ENCODE measurements around the gene RHPN2. TPM values are rescaled to one million over a fixed set of nuclear protein-coding genes. Genes with fewer than 3 reads are reported as not detected.
A peak's percentile ranks its signal among the peaks of the same experiment; 100 is the strongest.

Gene RHPN2
- total and polyA plus RNA-seq, 2 of the 8 experiments (the other 6 are each of a cell fraction or from before 2014, with no cell fraction given), result 22.8 to 31.1 TPM

DNA sequence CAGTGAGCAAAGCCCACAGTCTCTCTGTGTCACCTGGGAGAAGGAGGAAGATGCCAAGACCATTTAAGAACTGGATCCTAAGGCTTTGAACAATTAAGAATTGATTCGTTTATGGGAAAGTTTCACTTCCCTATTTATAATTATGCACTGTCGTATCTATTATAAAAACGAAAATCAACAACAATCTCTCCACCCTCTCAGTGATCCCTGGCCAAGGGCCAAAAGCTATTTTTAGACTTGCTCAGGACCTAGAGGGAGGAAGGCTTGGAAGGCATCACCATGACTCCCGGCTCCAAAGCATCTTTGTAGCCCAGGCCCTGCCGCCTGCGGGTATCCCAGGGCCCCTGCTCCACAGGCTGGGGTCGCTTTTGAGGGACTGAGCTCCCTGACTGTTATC, 1.3 kb downstream of the RHPN2 start:
- H4K8ac ChIP-seq (ENCODE audit: extremely low read depth, insufficient read depth, low read length), result no peak overlapping the region
- H4K20me1 ChIP-seq (replicated peaks in 1 of 2; ENCODE audit: control insufficient read depth in 1 of 2, insufficient read depth in 2 of 2, low read length in 2 of 2), result peaks cover 3 to 9% of the 10 kb centered on the region in 2 experiments
- peaks cover 8 to 49% of the 10 kb centered on the region in 2 experiments for H3K79me2 ChIP-seq (ENCODE audit: control insufficient read depth in 1 of 2, insufficient read depth in 2 of 2, low read length in 2 of 2)
- peaks cover 0 to 4% (median 3%) of the 10 kb centered on the region in 4 experiments; a peak in 4 of 7 replicates for H3K27me3 ChIP-seq (replicated peaks in 1 of 4; ENCODE audit: control insufficient read depth in 3 of 4, extremely low read depth in 1 of 4, insufficient read depth in 3 of 4, low read length in 3 of 4)
- H3K4me1 ChIP-seq (replicated peaks in 1 of 4; ENCODE audit: control insufficient read depth in 3 of 4, insufficient read depth in 4 of 4, low read length in 3 of 4), result peaks cover 0 to 4% (median 0%) of the 10 kb centered on the region in 4 experiments; a peak in 1 of 7 replicates
- no peak overlapping the region for H2BK20ac ChIP-seq (ENCODE audit: low read length)
- H3K4ac ChIP-seq (replicated peaks; ENCODE audit: insufficient read length, low read depth, low read length), result no peak overlapping the region
- no peak overlapping the region for H2BK12ac ChIP-seq (ENCODE audit: low read depth, low read length)
- H3K4me3 ChIP-seq (ENCODE audit: extremely low read depth in 1 of 4, insufficient read depth in 2 of 4, low read depth in 3 of 4, low read length in 4 of 4), result peak overlapping the region; percentile 54 to 100 (median 75)
- H2AK5ac ChIP-seq (ENCODE audit: low read depth, low read length), result no peak overlapping the region
- CTCF ChIA-PET (ENCODE audit: partially characterized antibody), result interaction anchor here (0.7 to 2.2 kb wide), 4 partner anchors 15 to 88 kb away, joined by 3 to 11 read pairs (median 3); no protein-coding TSS in a partner anchor
- no peak overlapping the region for H2BK5ac ChIP-seq (ENCODE audit: low read depth, low read length)
- H4K91ac ChIP-seq (replicated peaks; ENCODE audit: insufficient read length, low read length), result no peak overlapping the region
- H3K9me3 ChIP-seq (ENCODE audit: insufficient read depth in 2 of 2, low read depth in 1 of 2, low read length in 1 of 2), result no peaks in the 10 kb centered on the region
- no peaks in the 10 kb centered on the region for H3K36me3 ChIP-seq (ENCODE audit: control insufficient read depth in 2 of 4, insufficient read depth in 4 of 4, low read length in 3 of 4)
- H3K9ac ChIP-seq (replicated peaks in 1 of 4; ENCODE audit: extremely low read depth in 1 of 4, low read depth in 3 of 4, low read length in 3 of 4), result no peak overlapping the region
- no peak overlapping the region for H4K5ac ChIP-seq (ENCODE audit: insufficient read length, low read depth, low read length)
- peaks cover 10% of the 10 kb centered on the region; the same call in 1 of the 2 replicates for H3K79me1 ChIP-seq (ENCODE audit: low read depth, low read length)
- peaks cover 3% of the 10 kb centered on the region; the same call in 1 of the 2 replicates for H3K23me2 ChIP-seq (ENCODE audit: low read depth, low read length)
- H3K23ac ChIP-seq (ENCODE audit: insufficient read length), result no peak overlapping the region
- H3K4me2 ChIP-seq (ENCODE audit: insufficient read depth in 1 of 2, low read depth in 2 of 2, low read length in 2 of 2), result peak overlapping the region; percentile 61 to 72
- POLR2A ChIA-PET (ENCODE audit: partially characterized antibody), result interaction anchor here (0.6 to 4.1 kb wide), 5 partner anchors 11 to 67 kb away, joined by 3 to 12 read pairs (median 6); partner anchors contain the start of gene GPATCH1
- H3K18ac ChIP-seq (ENCODE audit: extremely low read depth, low read length), result no peak overlapping the region; the same call in 1 of the 2 replicates
- H3K14ac ChIP-seq (ENCODE audit: insufficient read length), result no peak overlapping the region
- no peak overlapping the region for H2BK120ac ChIP-seq (replicated peaks; ENCODE audit: low read depth, low read length)
- no peak overlapping the region for H2AFZ ChIP-seq (ENCODE audit: low read length)
- no peak overlapping the region for H3K56ac ChIP-seq (replicated peaks; ENCODE audit: insufficient read length, low read depth, low read length)
- H2BK15ac ChIP-seq (ENCODE audit: low read length), result no peak overlapping the region
- H3K27ac ChIP-seq (ENCODE audit: low read depth, low read length), result no peak overlapping the region
- DNase-seq (ENCODE audit: low read depth in 1 of 2, low spot score in 2 of 2) (no peak), FAIRE-seq (no peak)
- 42% methylated on average over 6 of the region's 7 CpGs; no CpG with 5 or more reads in 1 of the 2 experiments for WGBS, 2 experiments (ENCODE audit: extremely low coverage in 1 of 2, insufficient coverage in 1 of 2, insufficient read length in 1 of 2, insufficient replicate concordance in 2 of 2, low coverage in 1 of 2, low lambda C conversion rate in 2 of 2, missing lambda C conversion rate in 1 of 2)
- no peak for TF ChIP-seq CTBP2 (IDR thresholded peaks at IDR 0.05; ENCODE audit: borderline replicate concordance, insufficient read depth, insufficient read length, low read length)
- TF ChIP-seq E2F6 (IDR thresholded peaks at IDR 0.05), result no peak
- no peak for TF ChIP-seq SUZ12 (IDR thresholded peaks at IDR 0.05; ENCODE audit: low read length)
- TF ChIP-seq NANOG (IDR thresholded peaks at IDR 0.05; ENCODE audit: insufficient read depth, low read depth, low read length, poor library complexity, severe bottlenecking), result no peak
- no peak for TF ChIP-seq RXRA (IDR thresholded peaks at IDR 0.05; ENCODE audit: insufficient read depth, low read depth, low read length)
- TF ChIP-seq GTF2F1 (IDR thresholded peaks at IDR 0.05; ENCODE audit: borderline replicate concordance, low read depth, low read length), result no peak
- TF ChIP-seq RNF2 (IDR thresholded peaks at IDR 0.05; ENCODE audit: borderline replicate concordance, low read depth, low read length, missing control alignments, poor library complexity, severe bottlenecking), result no peak
- TF ChIP-seq MAX (IDR thresholded peaks at IDR 0.05), result no peak
- TF ChIP-seq RBBP5 (IDR thresholded peaks at IDR 0.05; ENCODE audit: borderline replicate concordance, low read depth, low read length), result no peak
- no peak for TF ChIP-seq SP2 (IDR thresholded peaks at IDR 0.05; ENCODE audit: low read length)
- no peak for TF ChIP-seq TBP (IDR thresholded peaks at IDR 0.05; ENCODE audit: low read depth, low read length)
